Effector memory CD4-positive, alpha-beta T cell (primary cell): Measurements from ENCODE around the gene CYP27A1.

Experiments used
- DNase-seq, 3 donors: peaks; one replicate each; pipeline ENCODE4 v3.0.0-alpha.2; 2020
- H3K27ac ChIP-seq: 2 replicates; pipeline ENCODE4 v1.7.0; 2013; ENCODE audit warnings: mild to moderate bottlenecking, low read length, moderate library complexity; ENCODE audit not compliant: insufficient read depth, poor library complexity, severe bottlenecking
- H3K27me3 ChIP-seq: replicated peaks from 2 replicates; pipeline ENCODE4 v1.7.0; 2013; ENCODE audit warnings: mild to moderate bottlenecking, low read length; ENCODE audit not compliant: insufficient read depth, control insufficient read depth, poor library complexity, severe bottlenecking
- H3K36me3 ChIP-seq: 2 replicates; pipeline ENCODE4 v1.7.0; 2013; ENCODE audit warnings: mild to moderate bottlenecking, low read length, moderate library complexity; ENCODE audit not compliant: control insufficient read depth, insufficient read depth
- H3K4me1 ChIP-seq: 2 replicates; pipeline ENCODE4 v1.7.0; 2013; ENCODE audit warnings: low read length, mild to moderate bottlenecking; ENCODE audit not compliant: control insufficient read depth, insufficient read depth, poor library complexity, severe bottlenecking
- H3K4me3 ChIP-seq: 2 replicates; pipeline ENCODE4 v1.7.0; 2013; ENCODE audit warnings: low read length, low read depth, mild to moderate bottlenecking; ENCODE audit not compliant: insufficient read depth, poor library complexity, severe bottlenecking
- H3K9me3 ChIP-seq: 2 replicates; pipeline ENCODE4 v1.7.0; 2013; ENCODE audit warnings: mild to moderate bottlenecking, low read length, moderate library complexity; ENCODE audit not compliant: control insufficient read depth

The CYP27A1 gene

GRCh38 chr2:218773881-218774280, 8.1 kb upstream of the CYP27A1 start:
- Histone ChIP-seq H3K27me3 (no peaks in the 10 kb centered on the region), H3K27ac (no peak overlapping the region)

GRCh38 chr2:218776488-218776887, 5.5 kb upstream of the CYP27A1 start:
- H3K27me3 ChIP-seq, result peaks cover 2% of the 10 kb centered on the region
- no peaks in the 10 kb centered on the region for H3K36me3 ChIP-seq
- H3K4me1 ChIP-seq, result peaks cover 1% of the 10 kb centered on the region
- H3K4me3 ChIP-seq, result no peak overlapping the region
- H3K27ac ChIP-seq, result no peak overlapping the region
- DNase-seq, result no peak
- H3K9me3 ChIP-seq, result no peaks in the 10 kb centered on the region

More at GRCh38 chr2:218773881-218774280, 8.1 kb upstream of the CYP27A1 start:
- Histone ChIP-seq H3K4me3 (no peak overlapping the region), H3K36me3 (no peaks in the 10 kb centered on the region), H3K4me1 (no peaks in the 10 kb centered on the region), H3K9me3 (no peaks in the 10 kb centered on the region)
- DNase-seq, result no peak

- H3K27me3 ChIP-seq, result peaks cover 6% of the 10 kb centered on the region
- no peaks in the 10 kb centered on the region for H3K9me3 ChIP-seq
- H3K36me3 ChIP-seq, result no peaks in the 10 kb centered on the region
- no peak overlapping the region for H3K27ac ChIP-seq
- H3K4me1 ChIP-seq, result peaks cover 9% of the 10 kb centered on the region
- no peak for DNase-seq
- no peak overlapping the region for H3K4me3 ChIP-seq
Observed at GRCh38 chr2:218777276-218777990, 4.5 kb upstream of the CYP27A1 start.

- DNase-seq, result no peak
- Histone ChIP-seq H3K4me3 (no peak overlapping the region), H3K9me3 (no peaks in the 10 kb centered on the region), H3K36me3 (no peaks in the 10 kb centered on the region), H3K27ac (no peak overlapping the region), H3K4me1 (peaks cover 9% of the 10 kb centered on the region), H3K27me3 (peaks cover 6% of the 10 kb centered on the region)
Observed at GRCh38 chr2:218780046-218780445, 1.9 kb upstream of the CYP27A1 start.

GRCh38 chr2:218780851-218781690, 876 bp upstream of the CYP27A1 start:
- peaks cover 6% of the 10 kb centered on the region for H3K27me3 ChIP-seq
- H3K9me3 ChIP-seq, result no peaks in the 10 kb centered on the region
- DNase-seq, result no peak
- H3K27ac ChIP-seq, result no peak overlapping the region
- peak overlapping the region; percentile 12 for H3K4me3 ChIP-seq
- H3K4me1 ChIP-seq, result peaks cover 9% of the 10 kb centered on the region
- no peaks in the 10 kb centered on the region for H3K36me3 ChIP-seq

GRCh38 chr2:218782528-218782844, 539 bp downstream of the CYP27A1 start:
- Histone ChIP-seq H3K36me3 (no peaks in the 10 kb centered on the region), H3K4me3 (no peak overlapping the region), H3K4me1 (peaks cover 9% of the 10 kb centered on the region), H3K27me3 (peaks cover 6% of the 10 kb centered on the region), H3K9me3 (no peaks in the 10 kb centered on the region), H3K27ac (no peak overlapping the region)
- DNase-seq, result no peak

- no peak for DNase-seq
- no peaks in the 10 kb centered on the region for H3K9me3 ChIP-seq
- peaks cover 9% of the 10 kb centered on the region for H3K4me1 ChIP-seq
- no peak overlapping the region for H3K4me3 ChIP-seq
- H3K27ac ChIP-seq, result no peak overlapping the region
- no peaks in the 10 kb centered on the region for H3K36me3 ChIP-seq
- peaks cover 6% of the 10 kb centered on the region for H3K27me3 ChIP-seq
Observed at GRCh38 chr2:218783688-218784087, 1.7 kb downstream of the CYP27A1 start.

- Histone ChIP-seq H3K9me3 (no peaks in the 10 kb centered on the region), H3K27me3 (peaks cover 6% of the 10 kb centered on the region), H3K27ac (no peak overlapping the region), H3K4me1 (peaks cover 9% of the 10 kb centered on the region), H3K36me3 (no peaks in the 10 kb centered on the region), H3K4me3 (no peak overlapping the region)
- DNase-seq, result no peak
Observed at GRCh38 chr2:218785103-218785502, 3.2 kb downstream of the CYP27A1 start.

- peaks cover 9% of the 10 kb centered on the region for H3K4me1 ChIP-seq
Observed at GRCh38 chr2:218786133-218786532, 4.2 kb downstream of the CYP27A1 start.

GRCh38 chr2:218788529-218789255, 6.7 kb downstream of the CYP27A1 start:
- no peaks in the 10 kb centered on the region for H3K9me3 ChIP-seq
- no peaks in the 10 kb centered on the region for H3K27me3 ChIP-seq
- no peak for DNase-seq
- H3K27ac ChIP-seq, result no peak overlapping the region
- no peaks in the 10 kb centered on the region for H3K36me3 ChIP-seq
- H3K4me3 ChIP-seq, result no peak overlapping the region
- no peaks in the 10 kb centered on the region for H3K4me1 ChIP-seq

More at GRCh38 chr2:218786133-218786532, 4.2 kb downstream of the CYP27A1 start:
- Histone ChIP-seq H3K4me3 (no peak overlapping the region), H3K9me3 (no peaks in the 10 kb centered on the region), H3K36me3 (no peaks in the 10 kb centered on the region), H3K27me3 (peaks cover 6% of the 10 kb centered on the region), H3K27ac (no peak overlapping the region)
- no peak for DNase-seq
